ENCODE results near the gene SPINDOC. TPM values are rescaled to one million over a fixed set of nuclear protein-coding genes. Genes with fewer than 3 reads are reported as not detected.

Gene SPINDOC
- total RNA-seq, 2 donors from 2014 or later = 17.8 to 36.2 TPM

GRCh38 chr11:63831326-63831725 lies 18.1 kb downstream of the SPINDOC start:
- no peak for DNase-seq (ENCODE audit: low spot score)
- TF ChIP-seq CTCF (IDR thresholded peaks at IDR 0.05) (no peak), POLR2A (IDR thresholded peaks at IDR 0.05) (no peak), POLR2AphosphoS5 (IDR thresholded peaks at IDR 0.05) (no peak)
- no peaks in the 10 kb centered on the region for H3K36me3 ChIP-seq
- H3K9me3 ChIP-seq = no peaks in the 10 kb centered on the region
- H3K4me3 ChIP-seq = no peak overlapping the region
- H3K27me3 ChIP-seq (replicated peaks; ENCODE audit: insufficient read depth) = no peaks in the 10 kb centered on the region
- WGBS = 69% methylated on average over 7 of the region's 7 CpGs
- H3K4me1 ChIP-seq (replicated peaks) = no peaks in the 10 kb centered on the region
- intact Hi-C loops (cut with DNase I) = no loop called here
- no peak overlapping the region for H3K27ac ChIP-seq

- no peaks in the 10 kb centered on the region for H3K36me3 ChIP-seq
- intact Hi-C loops (cut with DNase I) = no loop called here
Observed at GRCh38 chr11:63832336-63832735, 19.1 kb downstream of the SPINDOC start.

GRCh38 chr11:63833048-63833447 lies 19.8 kb downstream of the SPINDOC start:
- Histone ChIP-seq H3K27ac (no peak overlapping the region), H3K4me3 (no peak overlapping the region), H3K9me3 (no peaks in the 10 kb centered on the region), H3K36me3 (no peaks in the 10 kb centered on the region), H3K27me3 (replicated peaks; ENCODE audit: insufficient read depth) (no peaks in the 10 kb centered on the region), H3K4me1 (replicated peaks) (peaks cover 3% of the 10 kb centered on the region)
- intact Hi-C loops (cut with DNase I) = no loop called here
- no peak for DNase-seq (ENCODE audit: low spot score)
- WGBS = 100% methylated on average over 2 of the region's 2 CpGs
- no peak for TF ChIP-seq POLR2AphosphoS5 (IDR thresholded peaks at IDR 0.05)
- no peak for TF ChIP-seq POLR2A (IDR thresholded peaks at IDR 0.05)
- TF ChIP-seq CTCF (IDR thresholded peaks at IDR 0.05) = no peak

More at GRCh38 chr11:63832336-63832735, 19.1 kb downstream of the SPINDOC start:
- 67% methylated on average over 2 of the region's 2 CpGs for WGBS
- Histone ChIP-seq H3K27me3 (replicated peaks; ENCODE audit: insufficient read depth) (no peaks in the 10 kb centered on the region), H3K27ac (no peak overlapping the region), H3K4me1 (replicated peaks) (no peaks in the 10 kb centered on the region), H3K9me3 (no peaks in the 10 kb centered on the region), H3K4me3 (no peak overlapping the region)
- no peak for DNase-seq (ENCODE audit: low spot score)
- TF ChIP-seq POLR2AphosphoS5 (IDR thresholded peaks at IDR 0.05) (no peak), POLR2A (IDR thresholded peaks at IDR 0.05) (no peak), CTCF (IDR thresholded peaks at IDR 0.05) (no peak)

GRCh38 chr11:63834535-63835157 lies 21.4 kb downstream of the SPINDOC start:
- Histone ChIP-seq H3K36me3 (no peaks in the 10 kb centered on the region), H3K27me3 (replicated peaks; ENCODE audit: insufficient read depth) (no peaks in the 10 kb centered on the region), H3K4me3 (no peak overlapping the region), H3K4me1 (replicated peaks) (peaks cover 6% of the 10 kb centered on the region), H3K9me3 (no peaks in the 10 kb centered on the region), H3K27ac (no peak overlapping the region)
- DNase-seq (ENCODE audit: low spot score) = no peak
- WGBS = 89% methylated on average over 12 of the region's 12 CpGs
- intact Hi-C loops (cut with DNase I) = loop anchor here (5.0 kb wide), 1 partner anchor 318 kb away; no protein-coding TSS in a partner anchor
- TF ChIP-seq CTCF (IDR thresholded peaks at IDR 0.05) = no peak
- no peak for TF ChIP-seq POLR2AphosphoS5 (IDR thresholded peaks at IDR 0.05)
- TF ChIP-seq POLR2A (IDR thresholded peaks at IDR 0.05) = no peak

- DNase-seq (ENCODE audit: low spot score) = no peak
- intact Hi-C loops (cut with DNase I) = loop anchor here (5.0 kb wide), 1 partner anchor 317 kb away; no protein-coding TSS in a partner anchor
- TF ChIP-seq CTCF (IDR thresholded peaks at IDR 0.05) (no peak), POLR2A (IDR thresholded peaks at IDR 0.05) (no peak), POLR2AphosphoS5 (IDR thresholded peaks at IDR 0.05) (no peak)
- no peaks in the 10 kb centered on the region for H3K36me3 ChIP-seq
- no peak overlapping the region for H3K27ac ChIP-seq
- no peak overlapping the region for H3K4me3 ChIP-seq
- H3K27me3 ChIP-seq (replicated peaks; ENCODE audit: insufficient read depth) = no peaks in the 10 kb centered on the region
- 64% methylated on average over 6 of the region's 6 CpGs for WGBS
- H3K9me3 ChIP-seq = no peaks in the 10 kb centered on the region
- peaks cover 6% of the 10 kb centered on the region for H3K4me1 ChIP-seq (replicated peaks)
Observed at GRCh38 chr11:63835158-63835545, 21.9 kb downstream of the SPINDOC start.

All from prostate gland (tissue), 2 donors.